Measurements from ENCODE around the gene ECE1.

DNA sequence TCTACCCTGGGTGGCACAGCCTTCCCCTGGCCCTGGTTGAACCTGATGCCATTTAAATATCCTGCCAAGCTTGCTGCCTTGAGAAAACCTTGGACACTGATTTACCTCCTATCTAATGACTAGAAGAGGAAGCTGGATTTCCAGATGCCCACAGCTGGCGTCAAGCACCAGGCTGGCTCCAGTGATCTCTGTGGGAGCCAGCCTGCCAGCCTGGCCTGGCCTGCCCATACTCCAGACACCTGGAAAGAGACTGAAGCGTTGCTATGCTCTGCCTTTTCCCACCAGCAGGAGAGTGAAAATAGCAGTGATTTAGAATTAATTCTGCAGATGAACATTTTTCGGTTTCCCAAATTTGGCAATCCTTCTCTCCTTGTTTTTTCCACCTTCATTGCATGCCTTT is 102.0 kb downstream of the ECE1 start:
- TF ChIP-seq, protein P1, sequence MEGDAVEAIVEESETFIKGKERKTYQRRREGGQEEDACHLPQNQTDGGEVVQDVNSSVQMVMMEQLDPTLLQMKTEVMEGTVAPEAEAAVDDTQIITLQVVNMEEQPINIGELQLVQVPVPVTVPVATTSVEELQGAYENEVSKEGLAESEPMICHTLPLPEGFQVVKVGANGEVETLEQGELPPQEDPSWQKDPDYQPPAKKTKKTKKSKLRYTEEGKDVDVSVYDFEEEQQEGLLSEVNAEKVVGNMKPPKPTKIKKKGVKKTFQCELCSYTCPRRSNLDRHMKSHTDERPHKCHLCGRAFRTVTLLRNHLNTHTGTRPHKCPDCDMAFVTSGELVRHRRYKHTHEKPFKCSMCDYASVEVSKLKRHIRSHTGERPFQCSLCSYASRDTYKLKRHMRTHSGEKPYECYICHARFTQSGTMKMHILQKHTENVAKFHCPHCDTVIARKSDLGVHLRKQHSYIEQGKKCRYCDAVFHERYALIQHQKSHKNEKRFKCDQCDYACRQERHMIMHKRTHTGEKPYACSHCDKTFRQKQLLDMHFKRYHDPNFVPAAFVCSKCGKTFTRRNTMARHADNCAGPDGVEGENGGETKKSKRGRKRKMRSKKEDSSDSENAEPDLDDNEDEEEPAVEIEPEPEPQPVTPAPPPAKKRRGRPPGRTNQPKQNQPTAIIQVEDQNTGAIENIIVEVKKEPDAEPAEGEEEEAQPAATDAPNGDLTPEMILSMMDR (IDR thresholded peaks at IDR 0.05), result no peak
- no peak for TF ChIP-seq POLR2A (IDR thresholded peaks at IDR 0.05)
